Stimulated activated CD8-positive, alpha-beta memory T cell treated with anti-CD3 and anti-CD28 coated beads, Interleukin-4, amount 100 ng/mL, for 24 hours (primary cell): ENCODE data around the gene CSNK1A1.
"Not testable (repeated sequence)": the region's sequence is repeated elsewhere in the genome, so short reads cannot be mapped to it uniquely, and the experiment has no call there.

Experiments
- DNase-seq: peaks from one replicate; pipeline ENCODE4 v3.0.0-alpha.2; 2020; ENCODE audit warnings: low read depth

Gene CSNK1A1

GRCh38 chr5:149490599-149491485 lies 60.4 kb downstream of the CSNK1A1 start:
- no peak for DNase-seq

GRCh38 chr5:149489605-149490037 lies 61.6 kb downstream of the CSNK1A1 start:
- no peak for DNase-seq

GRCh38 chr5:149488645-149489306 lies 62.5 kb downstream of the CSNK1A1 start:
- no peak for DNase-seq

GRCh38 chr5:149487672-149488071 lies 63.6 kb downstream of the CSNK1A1 start:
- DNase-seq = no peak

- no peak for DNase-seq
These were observed 64.3 kb downstream of the CSNK1A1 start for GRCh38 chr5:149486726-149487635.

GRCh38 chr5:149485655-149486615 lies 65.3 kb downstream of the CSNK1A1 start:
- DNase-seq = no peak

- DNase-seq = no peak
These were observed 69.8 kb downstream of the CSNK1A1 start for GRCh38 chr5:149481485-149481884.

GRCh38 chr5:149478761-149479160 lies 72.5 kb downstream of the CSNK1A1 start:
- no peak for DNase-seq

- DNase-seq = no peak
These were observed 75.5 kb downstream of the CSNK1A1 start for GRCh38 chr5:149475777-149476176.

GRCh38 chr5:149474198-149474597 lies 77.0 kb downstream of the CSNK1A1 start:
- no peak for DNase-seq

- DNase-seq = no peak
These were observed 77.8 kb downstream of the CSNK1A1 start for GRCh38 chr5:149473441-149473840.

GRCh38 chr5:149472399-149472798 lies 78.8 kb downstream of the CSNK1A1 start:
- DNase-seq = no peak

- DNase-seq = no peak
These were observed 79.6 kb downstream of the CSNK1A1 start for GRCh38 chr5:149471406-149472183.

GRCh38 chr5:149470942-149471341 lies 80.3 kb downstream of the CSNK1A1 start:
- no peak for DNase-seq

- peak; percentile 1 for DNase-seq
These were observed 84.7 kb downstream of the CSNK1A1 start for GRCh38 chr5:149466457-149466972.

GRCh38 chr5:149464796-149465489 lies 86.3 kb downstream of the CSNK1A1 start:
- no peak for DNase-seq

- not testable (repeated sequence) for DNase-seq
These were observed 89.3 kb downstream of the CSNK1A1 start for GRCh38 chr5:149461907-149462306.

- no peak for DNase-seq
These were observed 91.3 kb downstream of the CSNK1A1 start for GRCh38 chr5:149459891-149460290.

- no peak for DNase-seq
These were observed 93.9 kb downstream of the CSNK1A1 start for GRCh38 chr5:149457393-149457763.
